SK-N-SH (cell line): ENCODE results near the gene HLA-DPB1.

Experiments
- CTCF ChIP-seq: fragments of 200-600 bp; sonication (generic); IDR thresholded peaks from 2 replicates; pipeline ENCODE4 v1.6.1; 2017; ENCODE audit warnings: antibody characterized with exemption, mild to moderate bottlenecking, moderate library complexity
- EP300 ChIP-seq, 2 experiments: IDR thresholded peaks; 2 replicates each; pipeline versions ENCODE4 v1.4.0 to v1.6.1; 2012; ENCODE audit warnings: borderline replicate concordance in 1 of 2, low read depth in 1 of 2, low read length in 1 of 2
- JUND ChIP-seq: IDR thresholded peaks from 2 replicates; pipeline ENCODE4 v1.4.0; 2012
- MAX ChIP-seq: IDR thresholded peaks from 2 replicates; pipeline ENCODE4 v1.4.0; 2012; ENCODE audit warnings: low read depth
- MXI1 ChIP-seq: IDR thresholded peaks from 2 replicates; pipeline ENCODE4 v1.6.1; 2012; ENCODE audit warnings: mild to moderate bottlenecking, low read depth, low read length, improper control_type of control experiment
- PBX3 ChIP-seq: IDR thresholded peaks from 2 replicates; pipeline ENCODE4; 2012
- POLR2AphosphoS5 ChIP-seq: IDR thresholded peaks from 2 replicates; pipeline ENCODE4 v1.6.1; 2012; ENCODE audit warnings: low read depth, low read length
- SMC3 ChIP-seq: IDR thresholded peaks from 2 replicates; pipeline ENCODE4 v1.6.1; 2012; ENCODE audit warnings: low read depth, low read length, improper control_type of control experiment
- TCF12 ChIP-seq: IDR thresholded peaks from 2 replicates; pipeline ENCODE4 v1.4.0; 2012
- YY1 ChIP-seq: IDR thresholded peaks from 2 replicates; pipeline ENCODE4 v1.4.0; 2012; ENCODE audit warnings: low read depth, mild to moderate bottlenecking

GRCh38 chr6:33114406-33114805 is 38.6 kb downstream of the HLA-DPB1 start:
- TF ChIP-seq CTCF (no peak), POLR2AphosphoS5 (no peak), MXI1 (no peak), SMC3 (no peak), MAX (no peak), TCF12 (no peak), YY1 (no peak), PBX3 (no peak), JUND (no peak), EP300 (IDR thresholded peaks at IDR 0.05; ENCODE audit: borderline replicate concordance in 1 of 2, low read depth in 1 of 2, low read length in 1 of 2) (no peak)
